Upper lobe of right lung (tissue), 1 donor: Measurements from ENCODE around the gene METAP1D. TPM values are rescaled to one million over a fixed set of nuclear protein-coding genes. Genes with fewer than 3 reads are reported as not detected.

Source experiments
- ATAC-seq: fragments of 200-7000 bp; cut with Tn5 transposase; one replicate; pipeline ENCODE4 v1.9.1; 2020; ENCODE audit warnings: mild to moderate bottlenecking, moderate library complexity
- DNase-seq: peaks from one replicate; pipeline ENCODE4 v3.0.0-alpha.2; 2020
- H3K27ac ChIP-seq: fragments of 200-600 bp; one replicate; pipeline ENCODE4 v1.8.0; 2022
- H3K27me3 ChIP-seq: fragments of 200-600 bp; one replicate; pipeline ENCODE4 v1.8.0; 2022; ENCODE audit warnings: mild to moderate bottlenecking
- H3K36me3 ChIP-seq: fragments of 200-600 bp; one replicate; pipeline ENCODE4 v1.8.0; 2022
- H3K4me1 ChIP-seq: fragments of 200-600 bp; one replicate; pipeline ENCODE4 v1.8.0; 2022
- H3K4me3 ChIP-seq: fragments of 200-600 bp; one replicate; pipeline ENCODE4 v1.8.0; 2022; ENCODE audit warnings: mild to moderate bottlenecking
- H3K9me3 ChIP-seq: fragments of 200-600 bp; one replicate; pipeline ENCODE4 v1.8.0; 2022
- intact Hi-C: fragments of 100-400 bp; cut with DNase I; formaldehyde crosslinking; loops from one replicate; pipeline ENCODE4 v1.11.0; 2022
- total RNA-seq: library from RNA; stranded (reverse); fragmentation: NEBNext Ultra II Directional; extraction: Animal tissue kit (Norgen Biotek cat#: 25700); gene quantifications from one replicate; pipeline ENCODE4 v1.2.1, GENCODE V29; 2021
- TF ChIP-seq, protein P1 (sequence below): fragments of 200-600 bp; IDR thresholded peaks from one replicate; pipeline ENCODE4 v1.8.0; 2022; ENCODE audit warnings: antibody characterized with exemption
- donor health status: DM: no; HTN: yes; CAD: no; lungs with severe emphysema.

Gene METAP1D
- total RNA-seq, 1 donor from 2014 or later, result 4.1 TPM

DNA sequence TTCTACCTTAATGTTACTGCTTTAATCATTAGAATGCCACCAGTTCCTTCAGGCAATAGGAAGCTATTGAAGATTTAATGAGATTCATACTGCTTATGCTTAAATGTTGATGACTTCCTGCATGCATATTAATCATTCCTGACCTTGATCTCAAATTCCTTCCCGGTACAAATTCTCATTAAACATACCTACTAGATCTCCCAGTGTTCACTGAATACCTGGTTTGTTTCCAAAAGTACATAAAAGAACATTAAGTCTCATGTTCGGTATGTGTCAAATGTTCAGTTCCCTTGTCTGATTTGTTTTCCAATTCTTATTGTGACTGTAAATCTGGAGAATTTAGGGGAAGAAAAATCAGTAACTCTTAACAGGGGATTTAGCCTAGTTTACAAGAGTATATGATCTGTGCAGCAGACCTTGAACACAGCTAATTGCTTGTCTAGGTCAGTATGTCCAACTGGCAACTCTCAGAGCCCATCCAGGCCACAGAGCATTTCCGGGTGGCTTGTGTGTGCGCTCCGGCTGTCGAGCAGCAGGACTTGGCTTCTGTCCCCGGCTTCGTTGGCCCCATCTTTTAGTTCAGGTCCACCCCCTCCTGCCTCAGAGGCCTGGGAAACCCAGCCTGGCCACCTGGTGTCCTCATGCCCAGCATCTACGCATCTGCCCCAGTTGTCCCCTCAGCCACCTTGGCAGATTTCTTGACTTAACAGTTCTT is 13.1 kb downstream of the METAP1D start:
- no peaks in the 10 kb centered on the region for H3K9me3 ChIP-seq
- no peaks in the 10 kb centered on the region for H3K4me1 ChIP-seq
- no peak for DNase-seq
- H3K27ac ChIP-seq, result no peak overlapping the region
- TF ChIP-seq, protein P1, sequence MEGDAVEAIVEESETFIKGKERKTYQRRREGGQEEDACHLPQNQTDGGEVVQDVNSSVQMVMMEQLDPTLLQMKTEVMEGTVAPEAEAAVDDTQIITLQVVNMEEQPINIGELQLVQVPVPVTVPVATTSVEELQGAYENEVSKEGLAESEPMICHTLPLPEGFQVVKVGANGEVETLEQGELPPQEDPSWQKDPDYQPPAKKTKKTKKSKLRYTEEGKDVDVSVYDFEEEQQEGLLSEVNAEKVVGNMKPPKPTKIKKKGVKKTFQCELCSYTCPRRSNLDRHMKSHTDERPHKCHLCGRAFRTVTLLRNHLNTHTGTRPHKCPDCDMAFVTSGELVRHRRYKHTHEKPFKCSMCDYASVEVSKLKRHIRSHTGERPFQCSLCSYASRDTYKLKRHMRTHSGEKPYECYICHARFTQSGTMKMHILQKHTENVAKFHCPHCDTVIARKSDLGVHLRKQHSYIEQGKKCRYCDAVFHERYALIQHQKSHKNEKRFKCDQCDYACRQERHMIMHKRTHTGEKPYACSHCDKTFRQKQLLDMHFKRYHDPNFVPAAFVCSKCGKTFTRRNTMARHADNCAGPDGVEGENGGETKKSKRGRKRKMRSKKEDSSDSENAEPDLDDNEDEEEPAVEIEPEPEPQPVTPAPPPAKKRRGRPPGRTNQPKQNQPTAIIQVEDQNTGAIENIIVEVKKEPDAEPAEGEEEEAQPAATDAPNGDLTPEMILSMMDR, result no peak
- no peaks in the 10 kb centered on the region for H3K27me3 ChIP-seq
- H3K36me3 ChIP-seq, result no peaks in the 10 kb centered on the region
- intact Hi-C loops, result no loop called here
- ATAC-seq, result no peak
- no peak overlapping the region for H3K4me3 ChIP-seq

- Histone ChIP-seq H3K27ac (no peak overlapping the region), H3K9me3 (no peaks in the 10 kb centered on the region), H3K27me3 (no peaks in the 10 kb centered on the region), H3K4me3 (no peak overlapping the region), H3K36me3 (no peaks in the 10 kb centered on the region), H3K4me1 (no peaks in the 10 kb centered on the region)
- intact Hi-C loops, result no loop called here
- TF ChIP-seq, protein P1, result no peak
- DNase-seq, result no peak
- ATAC-seq, result no peak
These were observed 13.6 kb downstream of the METAP1D start for GRCh38 chr2:172013396-172013795.

GRCh38 chr2:172021074-172021931 is 21.6 kb downstream of the METAP1D start:
- no peak overlapping the region for H3K27ac ChIP-seq
- ATAC-seq (no peak), DNase-seq (no peak)
- H3K9me3 ChIP-seq, result no peaks in the 10 kb centered on the region
- no peaks in the 10 kb centered on the region for H3K36me3 ChIP-seq
- intact Hi-C loops, result no loop called here
- no peaks in the 10 kb centered on the region for H3K27me3 ChIP-seq
- H3K4me3 ChIP-seq, result no peak overlapping the region
- H3K4me1 ChIP-seq, result peaks cover 5% of the 10 kb centered on the region
- TF ChIP-seq, protein P1, result no peak

GRCh38 chr2:172021955-172022354 is 22.2 kb downstream of the METAP1D start:
- Histone ChIP-seq H3K9me3 (no peaks in the 10 kb centered on the region), H3K27ac (no peak overlapping the region), H3K4me3 (no peak overlapping the region), H3K4me1 (peaks cover 5% of the 10 kb centered on the region), H3K36me3 (no peaks in the 10 kb centered on the region), H3K27me3 (no peaks in the 10 kb centered on the region)
- TF ChIP-seq, protein P1, result no peak
- ATAC-seq (no peak), DNase-seq (no peak)
- intact Hi-C loops, result no loop called here

GRCh38 chr2:172031536-172031935 is 31.8 kb downstream of the METAP1D start:
- TF ChIP-seq, protein P1, result no peak

More at GRCh38 chr2:172031536-172031935, 31.8 kb downstream of the METAP1D start:
- H3K4me1 ChIP-seq, result no peaks in the 10 kb centered on the region
- H3K27ac ChIP-seq, result no peak overlapping the region
- DNase-seq (no peak), ATAC-seq (no peak)
- H3K36me3 ChIP-seq, result no peaks in the 10 kb centered on the region
- intact Hi-C loops, result no loop called here
- no peaks in the 10 kb centered on the region for H3K27me3 ChIP-seq
- H3K4me3 ChIP-seq, result no peak overlapping the region
- no peaks in the 10 kb centered on the region for H3K9me3 ChIP-seq
